Endodermal cell (in vitro differentiated cells): ENCODE data around the gene NR6A1. TPM values are rescaled to one million over a fixed set of nuclear protein-coding genes. Genes with fewer than 3 reads are reported as not detected.

Experiments used
- DNase-seq: peaks from one replicate; pipeline ENCODE4 v3.0.0-alpha.2; 2017
- H3K27ac ChIP-seq: 2 replicates; pipeline ENCODE4 v1.5.1; 2013; ENCODE audit warnings: mild to moderate bottlenecking, low read depth, low read length, moderate library complexity
- H3K27me3 ChIP-seq: 2 replicates; pipeline ENCODE4 v1.6.1; 2013; ENCODE audit warnings: mild to moderate bottlenecking, low read length, moderate library complexity; ENCODE audit not compliant: insufficient read depth, control insufficient read depth, poor library complexity, severe bottlenecking
- H3K36me3 ChIP-seq: 2 replicates; pipeline ENCODE4 v1.7.0; 2013; ENCODE audit warnings: mild to moderate bottlenecking, low read length, moderate library complexity; ENCODE audit not compliant: control insufficient read depth, insufficient read depth
- H3K4me1 ChIP-seq: one replicate; pipeline ENCODE4 v1.7.0; 2013; ENCODE audit warnings: low read length; ENCODE audit not compliant: control insufficient read depth, insufficient read depth
- H3K4me3 ChIP-seq: 2 replicates; pipeline ENCODE4 v1.5.1; 2013; ENCODE audit warnings: mild to moderate bottlenecking, low read length, moderate library complexity
- H3K9ac ChIP-seq: 2 replicates; pipeline ENCODE4 v1.6.1; 2013; ENCODE audit warnings: mild to moderate bottlenecking, low read length, moderate library complexity; ENCODE audit not compliant: poor library complexity, severe bottlenecking; ENCODE audit errors: extremely low read depth
- H3K9me3 ChIP-seq: 2 replicates; pipeline ENCODE4 v1.6.1; 2013; ENCODE audit warnings: mild to moderate bottlenecking, low read length, moderate library complexity; ENCODE audit not compliant: control insufficient read depth
- H3K27ac Mint-ChIP-seq: 2 replicates; pipeline ENCODE4 v1.8.0; 2020; ENCODE audit warnings: mixed read lengths
- H3K27me3 Mint-ChIP-seq: 2 replicates; pipeline ENCODE4 v1.8.0; 2021; ENCODE audit warnings: mild to moderate bottlenecking, mixed read lengths; ENCODE audit not compliant: insufficient read depth
- H3K36me3 Mint-ChIP-seq: 2 replicates; pipeline ENCODE4 v1.8.0; 2020; ENCODE audit warnings: low read depth, mixed read lengths
- H3K4me1 Mint-ChIP-seq: 2 replicates; pipeline ENCODE4 v1.8.0; 2020; ENCODE audit warnings: mixed read lengths
- H3K4me3 Mint-ChIP-seq: 2 replicates; pipeline ENCODE4 v1.8.0; 2020; ENCODE audit warnings: mild to moderate bottlenecking, moderate library complexity, mixed read lengths
- H3K9me3 Mint-ChIP-seq: 2 replicates; pipeline ENCODE4 v1.8.0; 2020; ENCODE audit warnings: mild to moderate bottlenecking, mixed read lengths
- CTCF ChIP-seq: fragments of 200-600 bp; sonication (generic); conservative IDR thresholded peaks from 2 replicates; pipeline ENCODE4 v1.5.0; 2021; ENCODE audit warnings: antibody characterized with exemption, mild to moderate bottlenecking
- WGBS, 2 experiments: methylation state at CpG; one replicate each; pipeline versions ENCODE4 v1.1.5 to v1.1.7; 2013; ENCODE audit warnings: missing lambda C conversion rate in 2 of 2, mixed read lengths in 1 of 2; ENCODE audit not compliant: insufficient coverage in 1 of 2, insufficient read length in 1 of 2; 5-methylcytosine and 5-hydroxymethylcytosine counted together
- total RNA-seq, 2 donors: library from RNA; stranded (reverse); fragmentation: NEBNext Ultra II Directional in 1 of 2; extraction: Animal tissue kit (Norgen Biotek cat#: 25700) in 1 of 2; gene quantifications; 2 replicates in 1 of 2; 3 replicates in 1 of 2; pipeline ENCODE4 v1.2.1, GENCODE V29; 2021

Gene NR6A1
- total RNA-seq, 2 donors from 2014 or later: 168 to 206 TPM

GRCh38 chr9:124471761-124472160 is 299.4 kb downstream of the NR6A1 start:
- no peaks in the 10 kb centered on the region for H3K4me1 ChIP-seq
- H3K9me3 ChIP-seq: no peaks in the 10 kb centered on the region
- Mint-ChIP-seq H3K27me3 (peaks cover 16% of the 10 kb centered on the region), H3K4me3 (no peak overlapping the region), H3K4me1 (no peaks in the 10 kb centered on the region), H3K36me3 (no peaks in the 10 kb centered on the region), H3K9me3 (no peaks in the 10 kb centered on the region), H3K27ac (no peak overlapping the region)
- H3K27me3 ChIP-seq: peaks cover under 1% of the 10 kb centered on the region
- no peaks in the 10 kb centered on the region for H3K36me3 ChIP-seq
- DNase-seq: no peak
- H3K4me3 ChIP-seq: no peak overlapping the region
- 81 to 92% methylated on average over 5 to 9 of the region's 9 CpGs for WGBS, 2 experiments
- H3K9ac ChIP-seq: no peak overlapping the region
- TF ChIP-seq CTCF: no peak
- H3K27ac ChIP-seq: no peak overlapping the region

- no peak for DNase-seq
- H3K27me3 ChIP-seq: no peaks in the 10 kb centered on the region
- Mint-ChIP-seq H3K27me3 (peaks cover 6% of the 10 kb centered on the region), H3K4me3 (no peak overlapping the region), H3K9me3 (no peaks in the 10 kb centered on the region), H3K4me1 (no peaks in the 10 kb centered on the region), H3K27ac (no peak overlapping the region), H3K36me3 (no peaks in the 10 kb centered on the region)
- TF ChIP-seq CTCF: no peak
- WGBS, 2 experiments: 89 to 94% methylated on average over 4 to 7 of the region's 7 CpGs
- H3K9ac ChIP-seq: no peak overlapping the region
- H3K36me3 ChIP-seq: no peaks in the 10 kb centered on the region
- H3K4me3 ChIP-seq: no peak overlapping the region
- no peaks in the 10 kb centered on the region for H3K4me1 ChIP-seq
- H3K27ac ChIP-seq: no peak overlapping the region
- H3K9me3 ChIP-seq: no peaks in the 10 kb centered on the region
These were observed 300.4 kb downstream of the NR6A1 start for GRCh38 chr9:124470726-124471125.

GRCh38 chr9:124470306-124470705 is 300.8 kb downstream of the NR6A1 start:
- Histone ChIP-seq H3K4me1 (no peaks in the 10 kb centered on the region), H3K27ac (no peak overlapping the region), H3K9me3 (no peaks in the 10 kb centered on the region), H3K4me3 (no peak overlapping the region), H3K36me3 (no peaks in the 10 kb centered on the region), H3K27me3 (no peaks in the 10 kb centered on the region), H3K9ac (no peak overlapping the region)
- no peak overlapping the region for H3K27ac Mint-ChIP-seq
- no peaks in the 10 kb centered on the region for H3K4me1 Mint-ChIP-seq
- no peak for TF ChIP-seq CTCF
- peaks cover 8% of the 10 kb centered on the region for H3K27me3 Mint-ChIP-seq
- WGBS, 2 experiments: 92 to 95% methylated on average over 5 to 13 of the region's 13 CpGs
- no peak for DNase-seq
- H3K9me3 Mint-ChIP-seq: no peaks in the 10 kb centered on the region
- no peaks in the 10 kb centered on the region for H3K36me3 Mint-ChIP-seq
- no peak overlapping the region for H3K4me3 Mint-ChIP-seq
